Keratinocyte (primary cell): ENCODE data around the gene SLC36A3. TPM values are rescaled to one million over a fixed set of nuclear protein-coding genes. Genes with fewer than 3 reads are reported as not detected.
"Not testable (repeated sequence)": the region's sequence is repeated elsewhere in the genome, so short reads cannot be mapped to it uniquely, and the experiment has no call there.

Experiments
- DNase-seq: peaks from one replicate; pipeline ENCODE4 v3.0.0-alpha.2; 2011; ENCODE audit warnings: low read depth, missing footprints, low spot score
- FAIRE-seq: peaks from 2 replicates; lab custom pipeline; 2011; peaks lifted over from hg19 to GRCh38; lab: Jason Lieb, UNC
- H2AFZ ChIP-seq: 2 replicates; pipeline ENCODE4 v1.6.0; 2012; ENCODE audit warnings: low read length, control low read depth, inconsistent platforms; ENCODE audit not compliant: control insufficient read depth
- H3K27ac ChIP-seq: 2 replicates; pipeline ENCODE4 v1.5.1; 2011; ENCODE audit warnings: low read length; ENCODE audit not compliant: control insufficient read depth, insufficient read depth
- H3K27me3 ChIP-seq: 3 replicates; pipeline ENCODE4 v1.6.0; 2011; ENCODE audit warnings: low read length; ENCODE audit not compliant: control insufficient read depth, insufficient read depth; ENCODE audit errors: extremely low read depth
- H3K36me3 ChIP-seq, 2 experiments: 2 replicates in 1 of 2; 3 replicates in 1 of 2; pipeline ENCODE4 v1.5.1; 2011; ENCODE audit warnings: low read length in 2 of 2, mild to moderate bottlenecking in 1 of 2; ENCODE audit not compliant: control insufficient read depth in 2 of 2, insufficient read depth in 2 of 2; ENCODE audit errors: extremely low read depth in 1 of 2
- H3K4me1 ChIP-seq: 3 replicates; pipeline ENCODE4 v1.5.1; 2011; ENCODE audit warnings: low read length; ENCODE audit not compliant: control insufficient read depth, insufficient read depth; ENCODE audit errors: extremely low read depth
- H3K4me2 ChIP-seq: 3 replicates; pipeline ENCODE4 v1.6.0; 2011; ENCODE audit warnings: low read depth, low read length; ENCODE audit not compliant: control insufficient read depth, insufficient read depth; ENCODE audit errors: extremely low read depth
- H3K4me3 ChIP-seq, 3 experiments: fragments of 200-600 bp in 1 of 3; sonication (generic) in 1 of 3; 2 replicates in 2 of 3; 3 replicates in 1 of 3; pipeline ENCODE4 v1.5.1; 2011 to 2016; ENCODE audit warnings: low read length in 3 of 3, mild to moderate bottlenecking in 3 of 3, control low read depth in 2 of 3, inconsistent platforms in 1 of 3, low read depth in 1 of 3, mixed read lengths in 1 of 3, mixed run types in 1 of 3, moderate library complexity in 1 of 3; ENCODE audit not compliant: control insufficient read depth in 2 of 3, insufficient read depth in 2 of 3; ENCODE audit errors: extremely low read depth in 1 of 3
- H3K79me2 ChIP-seq: 2 replicates; pipeline ENCODE4 v1.6.0; 2012; ENCODE audit warnings: low read length; ENCODE audit not compliant: control insufficient read depth, insufficient read depth
- H3K9ac ChIP-seq: 3 replicates; pipeline ENCODE4 v1.6.0; 2011; ENCODE audit warnings: low read length; ENCODE audit not compliant: control insufficient read depth, insufficient read depth; ENCODE audit errors: extremely low read depth
- H3K9me1 ChIP-seq: 3 replicates; pipeline ENCODE4 v1.6.0; 2011; ENCODE audit warnings: low read length; ENCODE audit not compliant: control insufficient read depth, insufficient read depth; ENCODE audit errors: extremely low read depth
- H3K9me3 ChIP-seq: 2 replicates; pipeline ENCODE4 v1.5.1; 2012; ENCODE audit warnings: low read depth, low read length; ENCODE audit not compliant: control insufficient read depth
- H4K20me1 ChIP-seq: 3 replicates; pipeline ENCODE4 v1.6.0; 2011; ENCODE audit warnings: low read length; ENCODE audit not compliant: control insufficient read depth, insufficient read depth; ENCODE audit errors: extremely low read depth
- CTCF ChIP-seq, 3 experiments: IDR thresholded peaks in 1 of 3; conservative IDR thresholded peaks in 1 of 3; optimal IDR thresholded peaks in 1 of 3; 2 replicates in 2 of 3; 3 replicates in 1 of 3; pipeline versions ENCODE3 to v1.5.1; 2011; ENCODE audit warnings: low read length in 3 of 3, mild to moderate bottlenecking in 3 of 3, moderate library complexity in 2 of 3, control low read depth in 1 of 3, inconsistent platforms in 1 of 3; ENCODE audit not compliant: insufficient read depth in 2 of 3; ENCODE audit errors: extremely low read depth in 1 of 3
- EZH2 ChIP-seq: IDR thresholded peaks from one replicate; pipeline ENCODE4 v1.6.1; 2012; ENCODE audit warnings: inconsistent platforms, mild to moderate bottlenecking, low read length, moderate library complexity
- dilution Hi-C: fragments of 300-500 bp; cut with MboI; formaldehyde crosslinking; loops from one replicate; pipeline ENCODE4 v1.7.0; 2020; ENCODE audit warnings: low sequenced_read_pairs; ENCODE audit not compliant: extremely low pct_ligation_motif_present
- polyA plus RNA-seq, 5 experiments: library from polyadenylated mRNA; depleted of rRNA in 3 of 5; stranded (reverse) in 3 of 5; stranded (forward) in 1 of 5; unstranded in 1 of 5; fragments of >200 nt; gene quantifications; 1 replicate in 1 of 5; 2 replicates in 3 of 5; 3 replicates in 1 of 5; pipeline versions ENCODE4 v1.2.1 to v1.2.3, GENCODE V29; 2011 to 2012; ENCODE audit warnings: missing spikeins in 2 of 5, low read depth in 1 of 5, low replicate concordance in 1 of 5

SLC36A3 gene
- polyA plus RNA-seq, 1 donor (not counting 4 experiments of a cell fraction or from before 2014, with no cell fraction given), result not detected

- TF ChIP-seq EZH2, result no peak
- no peak for TF ChIP-seq CTCF (optimal IDR thresholded peaks at IDR 0.05 in 1 of 3, IDR thresholded peaks at IDR 0.05 in 1 of 3, conservative IDR thresholded peaks at IDR 0.05 in 1 of 3; ENCODE audit: extremely low read depth in 1 of 3, insufficient read depth in 2 of 3, low read length in 3 of 3)
- FAIRE-seq (no peak), DNase-seq (no peak)
- no peak overlapping the region for H3K27ac ChIP-seq
- H3K4me2 ChIP-seq, result no peak overlapping the region
- no peaks in the 10 kb centered on the region for H3K4me1 ChIP-seq
- no peaks in the 10 kb centered on the region for H3K9me3 ChIP-seq
- no peaks in the 10 kb centered on the region for H3K79me2 ChIP-seq
- H3K9me1 ChIP-seq, result no peaks in the 10 kb centered on the region
- H3K4me3 ChIP-seq, result no peak overlapping the region
- peaks cover 9% of the 10 kb centered on the region for H3K27me3 ChIP-seq
- H3K9ac ChIP-seq, result no peak overlapping the region
- dilution Hi-C loops, result no loop called here
- no peaks in the 10 kb centered on the region for H4K20me1 ChIP-seq
- H3K36me3 ChIP-seq, result no peaks in the 10 kb centered on the region
- H2AFZ ChIP-seq, result no peak overlapping the region
Measured at GRCh38 chr5:151240924-151241635, 62.5 kb downstream of the SLC36A3 start.

- H3K79me2 ChIP-seq, FAIRE-seq, H3K9ac ChIP-seq, DNase-seq, H3K9me1 ChIP-seq, H3K9me3 ChIP-seq, H3K27me3 ChIP-seq, H2AFZ ChIP-seq, H3K4me1 ChIP-seq, H3K4me3 ChIP-seq, H4K20me1 ChIP-seq, H3K36me3 ChIP-seq, dilution Hi-C loops, H3K27ac ChIP-seq, H3K4me2 ChIP-seq: not testable (repeated sequence)
Measured at GRCh38 chr5:151240268-151240835, 63.2 kb downstream of the SLC36A3 start.
